NT2/D1 (cell line): Measurements from ENCODE around the gene CDADC1.

Experiments
- SUZ12 ChIP-seq: IDR thresholded peaks from 2 replicates; pipeline ENCODE4 v1.6.1; 2011; ENCODE audit not compliant: insufficient read length, insufficient read depth; ENCODE audit errors: extremely low read depth
- YY1 ChIP-seq: IDR thresholded peaks from 2 replicates; pipeline ENCODE4 v1.6.1; 2011; ENCODE audit not compliant: insufficient read length, insufficient read depth
- ZNF274 ChIP-seq: IDR thresholded peaks from 2 replicates; pipeline ENCODE4 v1.6.1; 2011; ENCODE audit warnings: mild to moderate bottlenecking, low read depth, low read length

- TF ChIP-seq YY1 (no peak), ZNF274 (no peak), SUZ12 (no peak)
Observed at GRCh38 chr13:49330546-49330864, 82.8 kb downstream of the CDADC1 start.
